MCF 10A (cell line): ENCODE results near the gene GRK7. TPM values are rescaled to one million over a fixed set of nuclear protein-coding genes. Genes with fewer than 3 reads are reported as not detected.
"Not testable (repeated sequence)": the region's sequence is repeated elsewhere in the genome, so short reads cannot be mapped to it uniquely, and the experiment has no call there.

Source experiments
- BruUV-seq: library from RNA; stranded (reverse); fragments of 400-500 nt; replicated peaks from 2 replicates; lab custom pipeline; 2021; lab: Mats Ljungman, UMichigan
- CTCF ChIA-PET: fragments of 300-600 bp; sonication (Branson Sonifier 250); formaldehyde crosslinking; extraction: SDS; loops from one replicate; lab custom pipeline; 2021; ENCODE audit warnings: antibody characterized with exemption, inconsistent platforms; lab: Yijun Ruan, JAX
- POLR2A ChIA-PET: fragments of 300-600, 350-650 bp; sonication (Branson Sonifier 250); formaldehyde crosslinking; extraction: SDS; loops from one replicate; lab custom pipeline; 2020; ENCODE audit warnings: antibody characterized with exemption, inconsistent platforms; lab: Yijun Ruan, JAX
- DNase-seq: peaks from one replicate; pipeline ENCODE4 v3.0.0-alpha.2; 2018; ENCODE audit not compliant: unreplicated experiment
- H3K27ac Mint-ChIP-seq: one replicate; pipeline ENCODE4 v1.8.0; 2022; ENCODE audit warnings: mild to moderate bottlenecking, low read depth, mixed read lengths; ENCODE audit not compliant: unreplicated experiment
- H3K27me3 Mint-ChIP-seq: one replicate; pipeline ENCODE4 v1.8.0; 2022; ENCODE audit warnings: mixed read lengths; ENCODE audit not compliant: insufficient read depth, unreplicated experiment
- H3K36me3 Mint-ChIP-seq: one replicate; pipeline ENCODE4 v1.8.0; 2022; ENCODE audit warnings: mild to moderate bottlenecking, moderate library complexity, mixed read lengths; ENCODE audit not compliant: insufficient read depth, unreplicated experiment
- H3K4me1 Mint-ChIP-seq: one replicate; pipeline ENCODE4 v1.8.0; 2022; ENCODE audit warnings: mixed read lengths; ENCODE audit not compliant: insufficient read depth, unreplicated experiment
- H3K4me3 Mint-ChIP-seq: one replicate; pipeline ENCODE4 v1.8.0; 2022; ENCODE audit warnings: mild to moderate bottlenecking, moderate library complexity, mixed read lengths; ENCODE audit not compliant: unreplicated experiment
- H3K9me3 Mint-ChIP-seq: one replicate; pipeline ENCODE4 v1.8.0; 2022; ENCODE audit warnings: mixed read lengths; ENCODE audit not compliant: unreplicated experiment
- CTCF ChIP-seq: fragments of 200-600 bp; IDR thresholded peaks from one replicate; pipeline ENCODE4 v1.8.0; 2022; ENCODE audit warnings: antibody characterized with exemption, mild to moderate bottlenecking; ENCODE audit not compliant: unreplicated experiment
- intact Hi-C: fragments of 100-400 bp; cut with micrococcal nuclease; formaldehyde crosslinking; loops from 2 replicates; pipeline ENCODE4 v1.14.1; 2022
- total RNA-seq: library from RNA; stranded (reverse); gene quantifications from 2 replicates; pipeline ENCODE4 v1.2.3, GENCODE V29; 2022

The GRK7 gene
- total RNA-seq, 1 experiment from 2014 or later: not detected

GRCh38 chr3:141746962-141747361 is 16.2 kb upstream of the GRK7 start:
- no peaks in the 10 kb centered on the region for H3K27me3 Mint-ChIP-seq
- intact Hi-C loops: no loop called here
- ChIA-PET CTCF (interaction anchor here (0.6 to 0.7 kb wide), 2 partner anchors 114 to 115 kb away, joined by 3 read pairs; no protein-coding TSS in a partner anchor), POLR2A (no interaction called here)
- H3K27ac Mint-ChIP-seq: no peak overlapping the region
- no peaks in the 10 kb centered on the region for H3K4me1 Mint-ChIP-seq
- no peak for DNase-seq
- BruUV-seq: no TSS peak
- no peaks in the 10 kb centered on the region for H3K9me3 Mint-ChIP-seq
- TF ChIP-seq CTCF: no peak
- no peak overlapping the region for H3K4me3 Mint-ChIP-seq
- peaks cover 36% of the 10 kb centered on the region for H3K36me3 Mint-ChIP-seq

- ChIA-PET POLR2A (interaction anchor here (0.9 to 2.1 kb wide), 2 partner anchors 10 to 77 kb away, joined by 3 to 9 read pairs; no protein-coding TSS in a partner anchor), CTCF (interaction anchor here (0.6 to 1.0 kb wide), 2 partner anchors 15 to 191 kb away, joined by 3 read pairs; no protein-coding TSS in a partner anchor)
- TF ChIP-seq CTCF: no peak
- intact Hi-C loops: no loop called here
- Mint-ChIP-seq H3K27ac (no peak overlapping the region), H3K36me3 (peaks cover 14% of the 10 kb centered on the region), H3K4me1 (no peaks in the 10 kb centered on the region), H3K4me3 (no peak overlapping the region), H3K9me3 (no peaks in the 10 kb centered on the region), H3K27me3 (no peaks in the 10 kb centered on the region)
- DNase-seq: no peak
- no TSS peak for BruUV-seq
Observed at GRCh38 chr3:141753399-141753798, 9.8 kb upstream of the GRK7 start.

- Mint-ChIP-seq H3K27me3 (no peaks in the 10 kb centered on the region), H3K9me3 (no peaks in the 10 kb centered on the region), H3K4me3 (no peak overlapping the region), H3K4me1 (no peaks in the 10 kb centered on the region), H3K36me3 (peaks cover 14% of the 10 kb centered on the region), H3K27ac (no peak overlapping the region)
- TF ChIP-seq CTCF: no peak
- BruUV-seq: no TSS peak
- POLR2A ChIA-PET: interaction anchor here (2.4 kb wide), 1 partner anchor 9 kb away, joined by 7 read pairs; no protein-coding TSS in a partner anchor
- CTCF ChIA-PET: no interaction called here
- no peak for DNase-seq
- intact Hi-C loops: no loop called here
Observed at GRCh38 chr3:141754032-141754431, 9.2 kb upstream of the GRK7 start.

- POLR2A ChIA-PET, H3K27me3 Mint-ChIP-seq, CTCF ChIA-PET, intact Hi-C loops, H3K4me1 Mint-ChIP-seq, H3K36me3 Mint-ChIP-seq, DNase-seq, BruUV-seq, H3K27ac Mint-ChIP-seq, H3K9me3 Mint-ChIP-seq, H3K4me3 Mint-ChIP-seq: not testable (repeated sequence)
Observed at GRCh38 chr3:141762552-141762951, 656 bp upstream of the GRK7 start.
